Measurements from ENCODE around the gene CPA1. TPM values are rescaled to one million over a fixed set of nuclear protein-coding genes. Genes with fewer than 3 reads are reported as not detected.

Gene CPA1
- total and polyA plus RNA-seq, 4 donors: 0.27 to 0.77 (median 0.39) TPM

DNA sequence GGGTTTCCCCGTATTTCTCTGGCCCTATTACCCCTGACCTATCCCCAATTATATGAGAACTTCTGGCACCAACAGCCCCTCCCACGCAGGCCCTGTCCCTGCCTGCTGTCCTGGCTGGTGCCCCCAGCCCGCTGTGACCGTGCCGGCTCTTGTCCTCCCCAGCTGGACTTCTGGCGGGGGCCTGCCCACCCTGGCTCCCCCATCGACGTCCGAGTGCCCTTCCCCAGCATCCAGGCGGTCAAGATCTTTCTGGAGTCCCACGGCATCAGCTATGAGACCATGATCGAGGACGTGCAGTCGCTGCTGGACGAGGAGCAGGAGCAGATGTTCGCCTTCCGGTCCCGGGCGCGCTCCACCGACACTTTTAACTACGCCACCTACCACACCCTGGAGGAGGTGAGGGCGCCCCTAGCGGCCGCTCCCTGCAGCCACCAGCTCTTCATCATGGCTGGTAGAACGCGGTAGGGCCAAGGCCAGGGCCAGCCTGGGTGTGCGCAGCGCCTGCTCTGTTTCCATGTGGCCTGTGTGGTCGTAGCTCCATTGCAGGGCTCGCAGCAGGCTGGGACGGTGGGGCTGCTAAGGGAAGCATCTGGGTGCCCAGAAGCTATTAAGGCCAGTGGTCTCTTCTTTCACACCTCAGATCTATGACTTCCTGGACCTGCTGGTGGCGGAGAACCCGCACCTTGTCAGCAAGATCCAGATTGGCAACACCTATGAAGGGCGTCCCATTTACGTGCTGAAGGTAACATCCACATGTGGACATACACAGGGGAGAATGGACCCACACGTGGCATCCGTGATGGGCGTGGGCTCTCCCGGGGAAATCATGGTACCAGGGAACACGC lies 1.4 kb downstream of the CPA1 start:
- H3K27me3 ChIP-seq (ENCODE audit: control insufficient read depth, insufficient read depth, low read length): no peaks in the 10 kb centered on the region
- no peak overlapping the region for H3K27ac ChIP-seq (ENCODE audit: low read depth, low read length)
- no peaks in the 10 kb centered on the region for H3K36me3 ChIP-seq (ENCODE audit: control insufficient read depth, insufficient read depth, low read length)
- no peak overlapping the region for H3K4me3 ChIP-seq (ENCODE audit: low read depth, low read length)
- peaks cover 21% of the 10 kb centered on the region for H3K4me1 ChIP-seq (ENCODE audit: control insufficient read depth, insufficient read depth, low read length)
- 87% methylated on average over 41 of the region's 41 CpGs for WGBS (ENCODE audit: insufficient coverage)
- no peak for DNase-seq (ENCODE audit: low read depth in 4 of 6, low spot score in 6 of 6)
- H3K9me3 ChIP-seq (ENCODE audit: control insufficient read depth, insufficient read depth, low read length): peaks cover 2% of the 10 kb centered on the region

GRCh38 chr7:130383187-130383980 lies 3.1 kb downstream of the CPA1 start:
- Histone ChIP-seq H3K9me3 (ENCODE audit: control insufficient read depth, insufficient read depth, low read length) (no peaks in the 10 kb centered on the region), H3K36me3 (ENCODE audit: control insufficient read depth, insufficient read depth, low read length) (no peaks in the 10 kb centered on the region), H3K27me3 (ENCODE audit: control insufficient read depth, insufficient read depth, low read length) (no peaks in the 10 kb centered on the region), H3K27ac (ENCODE audit: low read depth, low read length) (no peak overlapping the region), H3K4me1 (ENCODE audit: control insufficient read depth, insufficient read depth, low read length) (peaks cover 21% of the 10 kb centered on the region), H3K4me3 (ENCODE audit: low read depth, low read length) (no peak overlapping the region)
- 93% methylated on average over 16 of the region's 18 CpGs for WGBS (ENCODE audit: insufficient coverage)
- no peak for DNase-seq (ENCODE audit: low read depth in 4 of 6, low spot score in 6 of 6)

DNA sequence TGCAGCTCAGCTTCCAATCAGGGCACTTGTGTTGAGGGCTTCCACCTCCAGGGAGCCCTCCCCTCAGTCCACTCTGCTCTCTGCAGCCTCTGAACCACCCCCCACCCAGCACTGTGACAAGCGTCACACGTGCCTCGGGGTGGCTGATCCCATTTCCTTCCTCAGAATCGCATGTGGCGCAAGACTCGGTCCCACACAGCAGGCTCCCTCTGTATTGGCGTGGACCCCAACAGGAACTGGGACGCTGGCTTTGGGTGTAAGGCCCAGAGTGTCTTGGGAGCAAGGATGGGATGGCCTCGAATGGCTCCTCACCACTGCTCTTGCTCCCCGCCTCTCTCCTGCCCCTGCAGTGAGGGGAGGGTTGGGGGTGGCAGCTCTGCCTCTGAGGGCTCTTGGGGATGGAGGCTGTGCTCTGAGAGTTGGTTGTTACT lies 4.1 kb downstream of the CPA1 start:
- no peaks in the 10 kb centered on the region for H3K27me3 ChIP-seq (ENCODE audit: control insufficient read depth, insufficient read depth, low read length)
- 86% methylated on average over 10 of the region's 10 CpGs for WGBS (ENCODE audit: insufficient coverage)
- H3K4me3 ChIP-seq (ENCODE audit: low read depth, low read length): no peak overlapping the region
- no peaks in the 10 kb centered on the region for H3K9me3 ChIP-seq (ENCODE audit: control insufficient read depth, insufficient read depth, low read length)
- H3K36me3 ChIP-seq (ENCODE audit: control insufficient read depth, insufficient read depth, low read length): no peaks in the 10 kb centered on the region
- DNase-seq (ENCODE audit: low read depth in 4 of 6, low spot score in 6 of 6): no peak
- H3K27ac ChIP-seq (ENCODE audit: low read depth, low read length): no peak overlapping the region
- H3K4me1 ChIP-seq (ENCODE audit: control insufficient read depth, insufficient read depth, low read length): peaks cover 17% of the 10 kb centered on the region

GRCh38 chr7:130384841-130385599 lies 4.7 kb downstream of the CPA1 start:
- no peaks in the 10 kb centered on the region for H3K36me3 ChIP-seq (ENCODE audit: control insufficient read depth, insufficient read depth, low read length)
- H3K27ac ChIP-seq (ENCODE audit: low read depth, low read length): no peak overlapping the region
- H3K4me3 ChIP-seq (ENCODE audit: low read depth, low read length): no peak overlapping the region
- peaks cover 11% of the 10 kb centered on the region for H3K4me1 ChIP-seq (ENCODE audit: control insufficient read depth, insufficient read depth, low read length)
- no peaks in the 10 kb centered on the region for H3K27me3 ChIP-seq (ENCODE audit: control insufficient read depth, insufficient read depth, low read length)
- WGBS (ENCODE audit: insufficient coverage): 96% methylated on average over 12 of the region's 13 CpGs
- no peak for DNase-seq (ENCODE audit: low read depth in 4 of 6, low spot score in 6 of 6)
- no peaks in the 10 kb centered on the region for H3K9me3 ChIP-seq (ENCODE audit: control insufficient read depth, insufficient read depth, low read length)

GRCh38 chr7:130385600-130386066 lies 5.3 kb downstream of the CPA1 start:
- no peak for DNase-seq (ENCODE audit: low read depth in 4 of 6, low spot score in 6 of 6)
- H3K36me3 ChIP-seq (ENCODE audit: control insufficient read depth, insufficient read depth, low read length): no peaks in the 10 kb centered on the region
- H3K27ac ChIP-seq (ENCODE audit: low read depth, low read length): no peak overlapping the region
- WGBS (ENCODE audit: insufficient coverage): 94% methylated on average over 6 of the region's 6 CpGs
- H3K4me1 ChIP-seq (ENCODE audit: control insufficient read depth, insufficient read depth, low read length): peaks cover 5% of the 10 kb centered on the region
- no peaks in the 10 kb centered on the region for H3K9me3 ChIP-seq (ENCODE audit: control insufficient read depth, insufficient read depth, low read length)
- H3K27me3 ChIP-seq (ENCODE audit: control insufficient read depth, insufficient read depth, low read length): no peaks in the 10 kb centered on the region
- no peak overlapping the region for H3K4me3 ChIP-seq (ENCODE audit: low read depth, low read length)

DNA sequence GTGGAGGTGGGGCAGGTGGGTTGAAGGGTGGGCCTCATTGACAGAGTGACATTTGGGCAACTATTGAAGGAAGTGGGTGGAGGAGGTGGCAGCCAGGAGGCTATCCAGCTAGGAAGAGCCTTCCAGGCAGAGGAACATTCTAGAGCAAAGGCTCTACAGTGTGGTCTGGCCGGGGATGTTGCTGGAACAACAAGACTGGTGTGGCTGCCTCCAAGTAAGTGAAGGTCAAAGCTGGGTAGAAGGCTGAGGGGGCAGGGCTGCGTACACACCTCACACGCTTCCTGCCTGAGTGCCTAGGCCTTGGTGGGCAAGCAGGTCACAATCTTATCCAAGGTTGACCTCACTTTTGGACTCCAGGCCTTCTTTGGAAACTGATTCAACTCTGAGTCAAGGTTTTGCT lies 6.6 kb downstream of the CPA1 start:
- H3K4me1 ChIP-seq (ENCODE audit: control insufficient read depth, insufficient read depth, low read length): no peaks in the 10 kb centered on the region
- no peaks in the 10 kb centered on the region for H3K36me3 ChIP-seq (ENCODE audit: control insufficient read depth, insufficient read depth, low read length)
- no peak overlapping the region for H3K27ac ChIP-seq (ENCODE audit: low read depth, low read length)
- no peak overlapping the region for H3K4me3 ChIP-seq (ENCODE audit: low read depth, low read length)
- no peaks in the 10 kb centered on the region for H3K27me3 ChIP-seq (ENCODE audit: control insufficient read depth, insufficient read depth, low read length)
- WGBS (ENCODE audit: insufficient coverage): 100% methylated on average over 3 of the region's 3 CpGs
- no peak for DNase-seq (ENCODE audit: low read depth in 4 of 6, low spot score in 6 of 6)
- no peaks in the 10 kb centered on the region for H3K9me3 ChIP-seq (ENCODE audit: control insufficient read depth, insufficient read depth, low read length)

- Histone ChIP-seq H3K4me1 (ENCODE audit: control insufficient read depth, insufficient read depth, low read length) (no peaks in the 10 kb centered on the region), H3K27ac (ENCODE audit: low read depth, low read length) (no peak overlapping the region), H3K4me3 (ENCODE audit: low read depth, low read length) (no peak overlapping the region), H3K36me3 (ENCODE audit: control insufficient read depth, insufficient read depth, low read length) (no peaks in the 10 kb centered on the region), H3K27me3 (ENCODE audit: control insufficient read depth, insufficient read depth, low read length) (no peaks in the 10 kb centered on the region), H3K9me3 (ENCODE audit: control insufficient read depth, insufficient read depth, low read length) (no peaks in the 10 kb centered on the region)
- WGBS (ENCODE audit: insufficient coverage): 86% methylated on average over 3 of the region's 3 CpGs
- DNase-seq (ENCODE audit: low read depth in 4 of 6, low spot score in 6 of 6): no peak
Measured at GRCh38 chr7:130387306-130387627, 7.0 kb downstream of the CPA1 start.

DNA sequence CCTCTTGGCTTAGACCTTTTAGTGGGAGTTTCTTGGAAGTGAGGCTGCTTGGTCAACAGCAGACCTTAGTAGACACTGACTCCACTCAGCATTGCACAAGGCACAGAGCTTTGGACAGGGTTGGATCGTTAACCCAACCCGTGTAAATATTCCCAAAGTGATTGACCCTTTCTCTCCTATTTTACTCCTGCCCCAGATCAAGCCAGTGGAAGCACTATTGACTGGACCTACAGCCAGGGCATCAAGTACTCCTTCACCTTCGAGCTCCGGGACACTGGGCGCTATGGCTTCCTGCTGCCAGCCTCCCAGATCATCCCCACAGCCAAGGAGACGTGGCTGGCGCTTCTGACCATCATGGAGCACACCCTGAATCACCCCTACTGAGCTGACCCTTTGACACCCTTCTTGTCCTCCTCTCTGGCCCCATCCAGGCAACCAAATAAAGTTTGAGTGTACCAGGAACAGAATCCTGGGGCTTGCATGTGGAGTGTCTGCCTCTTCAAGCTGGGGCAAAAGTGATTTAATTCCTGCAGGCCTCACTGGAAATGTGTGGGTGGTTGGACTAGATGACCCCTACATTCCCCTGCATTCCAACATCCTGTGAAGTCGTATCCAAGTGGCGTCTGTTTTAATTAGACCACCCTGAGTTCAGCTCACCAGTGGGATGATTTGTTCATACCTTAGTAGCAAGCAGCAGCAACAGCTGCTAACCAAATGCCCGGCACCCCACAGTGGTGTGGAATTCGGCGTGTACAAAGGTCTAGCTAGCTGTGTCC lies 7.5 kb downstream of the CPA1 start:
- Histone ChIP-seq H3K27ac (ENCODE audit: low read depth, low read length) (no peak overlapping the region), H3K4me1 (ENCODE audit: control insufficient read depth, insufficient read depth, low read length) (no peaks in the 10 kb centered on the region), H3K36me3 (ENCODE audit: control insufficient read depth, insufficient read depth, low read length) (no peaks in the 10 kb centered on the region), H3K9me3 (ENCODE audit: control insufficient read depth, insufficient read depth, low read length) (no peaks in the 10 kb centered on the region), H3K27me3 (ENCODE audit: control insufficient read depth, insufficient read depth, low read length) (no peaks in the 10 kb centered on the region), H3K4me3 (ENCODE audit: low read depth, low read length) (no peak overlapping the region)
- peak in 1 of 6 donors; percentile 57 for DNase-seq (ENCODE audit: low read depth in 4 of 6, low spot score in 6 of 6)
- 78% methylated on average over 8 of the region's 12 CpGs for whole genome bisulfite sequencing (ENCODE audit: insufficient coverage)

GRCh38 chr7:130388671-130389070 lies 8.4 kb downstream of the CPA1 start:
- Histone ChIP-seq H3K27ac (ENCODE audit: low read depth, low read length) (no peak overlapping the region), H3K4me1 (ENCODE audit: control insufficient read depth, insufficient read depth, low read length) (no peaks in the 10 kb centered on the region), H3K36me3 (ENCODE audit: control insufficient read depth, insufficient read depth, low read length) (no peaks in the 10 kb centered on the region), H3K9me3 (ENCODE audit: control insufficient read depth, insufficient read depth, low read length) (no peaks in the 10 kb centered on the region), H3K4me3 (ENCODE audit: low read depth, low read length) (no peak overlapping the region), H3K27me3 (ENCODE audit: control insufficient read depth, insufficient read depth, low read length) (no peaks in the 10 kb centered on the region)
- 92% methylated on average over 2 of the region's 2 CpGs for WGBS (ENCODE audit: insufficient coverage)
- DNase-seq (ENCODE audit: low read depth in 4 of 6, low spot score in 6 of 6): no peak

All from spinal cord (tissue), 10 donors.